ENCODE results near the gene NT5E. TPM values are rescaled to one million over a fixed set of nuclear protein-coding genes. Genes with fewer than 3 reads are reported as not detected.

The NT5E gene
- total RNA-seq, 2 experiments from 2014 or later, result not detected

DNA sequence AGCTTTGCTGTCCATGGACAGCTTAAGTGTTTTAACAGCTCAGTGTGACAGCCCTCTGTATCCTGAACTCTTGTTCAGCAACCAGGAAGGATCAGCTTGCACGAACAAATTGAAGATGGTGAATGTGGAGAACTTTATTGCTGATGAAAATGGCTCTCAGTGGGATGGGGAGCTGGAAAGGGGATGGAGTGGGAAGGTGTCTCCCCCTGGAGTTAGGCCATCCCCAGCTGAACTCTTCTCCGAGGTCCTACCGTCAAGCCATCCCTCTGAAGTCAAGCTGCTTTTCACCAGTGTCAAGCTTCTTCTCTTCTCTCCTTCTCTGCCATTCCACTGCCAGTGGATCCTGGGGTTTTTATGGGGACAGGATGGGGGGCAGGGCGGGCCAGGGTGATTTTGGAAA lies 26.6 kb downstream of the NT5E start:
- no peak for TF ChIP-seq EZH2phosphoT487 (IDR thresholded peaks at IDR 0.05; ENCODE audit: borderline replicate concordance, low read depth, low read length)
- TF ChIP-seq, protein P1, sequence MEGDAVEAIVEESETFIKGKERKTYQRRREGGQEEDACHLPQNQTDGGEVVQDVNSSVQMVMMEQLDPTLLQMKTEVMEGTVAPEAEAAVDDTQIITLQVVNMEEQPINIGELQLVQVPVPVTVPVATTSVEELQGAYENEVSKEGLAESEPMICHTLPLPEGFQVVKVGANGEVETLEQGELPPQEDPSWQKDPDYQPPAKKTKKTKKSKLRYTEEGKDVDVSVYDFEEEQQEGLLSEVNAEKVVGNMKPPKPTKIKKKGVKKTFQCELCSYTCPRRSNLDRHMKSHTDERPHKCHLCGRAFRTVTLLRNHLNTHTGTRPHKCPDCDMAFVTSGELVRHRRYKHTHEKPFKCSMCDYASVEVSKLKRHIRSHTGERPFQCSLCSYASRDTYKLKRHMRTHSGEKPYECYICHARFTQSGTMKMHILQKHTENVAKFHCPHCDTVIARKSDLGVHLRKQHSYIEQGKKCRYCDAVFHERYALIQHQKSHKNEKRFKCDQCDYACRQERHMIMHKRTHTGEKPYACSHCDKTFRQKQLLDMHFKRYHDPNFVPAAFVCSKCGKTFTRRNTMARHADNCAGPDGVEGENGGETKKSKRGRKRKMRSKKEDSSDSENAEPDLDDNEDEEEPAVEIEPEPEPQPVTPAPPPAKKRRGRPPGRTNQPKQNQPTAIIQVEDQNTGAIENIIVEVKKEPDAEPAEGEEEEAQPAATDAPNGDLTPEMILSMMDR (conservative IDR thresholded peaks at IDR 0.05; ENCODE audit: low read length), result no peak

GRCh38 chr6:85479208-85479607 lies 29.3 kb downstream of the NT5E start:
- Histone ChIP-seq H3K79me2 (ENCODE audit: insufficient read depth, low read depth, low read length) (no peaks in the 10 kb centered on the region), H3K9me2 (ENCODE audit: insufficient read depth, low read length) (no peaks in the 10 kb centered on the region), H3K27ac (ENCODE audit: low read depth, low read length, poor library complexity, severe bottlenecking) (no peak overlapping the region), H3K4me2 (ENCODE audit: low read length) (no peak overlapping the region), H3K9me3 (ENCODE audit: low read length) (no peaks in the 10 kb centered on the region), H3K36me3 (ENCODE audit: insufficient read depth, low read length) (no peaks in the 10 kb centered on the region), H3K4me3 (ENCODE audit: low read depth, low read length, poor library complexity, severe bottlenecking) (no peak overlapping the region), H4K20me1 (ENCODE audit: insufficient read depth, low read length) (no peaks in the 10 kb centered on the region), H3K4me1 (ENCODE audit: insufficient read depth, low read length, poor library complexity, severe bottlenecking) (no peaks in the 10 kb centered on the region), H2AFZ (ENCODE audit: low read length) (no peak overlapping the region)
- TF ChIP-seq, protein P1 (conservative IDR thresholded peaks at IDR 0.05; ENCODE audit: low read length), result no peak
- no peak for TF ChIP-seq EZH2phosphoT487 (IDR thresholded peaks at IDR 0.05; ENCODE audit: borderline replicate concordance, low read depth, low read length)
- no peak for DNase-seq (ENCODE audit: low spot score)
- POLR2A ChIA-PET, result interaction anchor here (0.6 to 1.0 kb wide), 5 partner anchors 28 to 1546 kb away, joined by 3 read pairs; no protein-coding TSS in a partner anchor
- intact Hi-C loops (cut with micrococcal nuclease; ENCODE audit: unreplicated experiment), result no loop called here
- CTCF ChIA-PET (ENCODE audit: unreplicated experiment), result no interaction called here
- BruUV-seq (replicated peaks), result no TSS peak

More for the DNA sequence above, 26.6 kb downstream of the NT5E start:
- H3K4me2 ChIP-seq (ENCODE audit: low read length), result no peak overlapping the region
- no peaks in the 10 kb centered on the region for H3K9me3 ChIP-seq (ENCODE audit: low read length)
- H3K27ac ChIP-seq (ENCODE audit: low read depth, low read length, poor library complexity, severe bottlenecking), result no peak overlapping the region
- no peaks in the 10 kb centered on the region for H3K9me2 ChIP-seq (ENCODE audit: insufficient read depth, low read length)
- H3K79me2 ChIP-seq (ENCODE audit: insufficient read depth, low read depth, low read length), result no peaks in the 10 kb centered on the region
- ChIA-PET POLR2A (interaction anchor here (1.2 kb wide), 1 partner anchor 24 kb away, joined by 4 read pairs; no protein-coding TSS in a partner anchor), CTCF (ENCODE audit: unreplicated experiment) (no interaction called here)
- H3K36me3 ChIP-seq (ENCODE audit: insufficient read depth, low read length), result no peaks in the 10 kb centered on the region
- BruUV-seq (replicated peaks), result no TSS peak
- intact Hi-C loops (cut with micrococcal nuclease; ENCODE audit: unreplicated experiment), result no loop called here
- H3K4me3 ChIP-seq (ENCODE audit: low read depth, low read length, poor library complexity, severe bottlenecking), result no peak overlapping the region
- no peak for DNase-seq (ENCODE audit: low spot score)
- no peaks in the 10 kb centered on the region for H3K4me1 ChIP-seq (ENCODE audit: insufficient read depth, low read length, poor library complexity, severe bottlenecking)
- no peak overlapping the region for H2AFZ ChIP-seq (ENCODE audit: low read length)
- H4K20me1 ChIP-seq (ENCODE audit: insufficient read depth, low read length), result no peaks in the 10 kb centered on the region

DNA sequence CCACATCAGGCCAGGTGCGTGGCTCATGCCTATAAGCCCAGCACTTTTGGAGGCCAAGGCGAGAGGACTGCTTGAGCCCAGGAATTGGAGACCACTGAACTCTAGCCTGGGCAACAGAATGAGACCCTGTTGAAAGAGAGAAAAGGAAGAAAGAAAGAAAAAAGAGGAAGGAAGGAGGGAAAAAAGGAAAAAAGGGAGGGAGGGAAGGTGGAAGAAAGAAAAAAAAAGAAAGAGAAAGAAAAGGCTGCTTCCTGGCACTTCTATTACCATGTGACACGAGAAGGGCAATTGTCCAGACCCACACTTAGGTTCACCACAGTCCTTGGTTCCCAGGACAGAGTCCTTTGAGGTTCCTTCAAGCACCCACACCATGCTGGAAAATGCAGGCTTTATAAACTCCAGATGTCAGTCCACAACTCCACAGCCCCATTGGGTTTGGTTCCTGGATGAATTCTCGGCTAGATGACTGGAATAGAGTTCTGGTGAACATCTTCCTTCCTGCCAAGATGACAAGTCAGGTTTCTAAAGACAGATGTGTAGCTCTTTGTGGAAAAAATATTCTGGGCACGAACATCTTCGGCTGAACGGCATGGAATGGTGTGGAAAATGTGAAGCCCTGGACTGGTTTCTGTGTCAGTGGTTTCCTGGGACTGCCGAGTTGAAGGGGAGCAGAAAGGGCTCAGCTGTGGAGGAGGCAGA lies 32.5 kb downstream of the NT5E start:
- no peak overlapping the region for H3K4me3 ChIP-seq (ENCODE audit: low read depth, low read length, poor library complexity, severe bottlenecking)
- H4K20me1 ChIP-seq (ENCODE audit: insufficient read depth, low read length), result no peaks in the 10 kb centered on the region
- BruUV-seq (replicated peaks), result no TSS peak
- peak overlapping the region; percentile 52; the same call in 1 of the 2 replicates for H2AFZ ChIP-seq (ENCODE audit: low read length)
- TF ChIP-seq EZH2phosphoT487 (IDR thresholded peaks at IDR 0.05; ENCODE audit: borderline replicate concordance, low read depth, low read length), result no peak
- TF ChIP-seq, protein P1 (conservative IDR thresholded peaks at IDR 0.05; ENCODE audit: low read length), result no peak
- ChIA-PET CTCF (ENCODE audit: unreplicated experiment) (interaction anchor here (0.6 to 1.2 kb wide), 7 partner anchors 10 to 1914 kb away, joined by 3 to 6 read pairs (median 3); no protein-coding TSS in a partner anchor), POLR2A (interaction anchor here (0.5 to 1.4 kb wide), 5 partner anchors 20 to 1975 kb away, joined by 3 to 4 read pairs (median 3); no protein-coding TSS in a partner anchor)
- H3K4me2 ChIP-seq (ENCODE audit: low read length), result no peak overlapping the region
- no peak for DNase-seq (ENCODE audit: low spot score)
- H3K79me2 ChIP-seq (ENCODE audit: insufficient read depth, low read depth, low read length), result no peaks in the 10 kb centered on the region
- no peaks in the 10 kb centered on the region for H3K9me2 ChIP-seq (ENCODE audit: insufficient read depth, low read length)
- H3K36me3 ChIP-seq (ENCODE audit: insufficient read depth, low read length), result no peaks in the 10 kb centered on the region
- intact Hi-C loops (cut with micrococcal nuclease; ENCODE audit: unreplicated experiment), result no loop called here
- H3K4me1 ChIP-seq (ENCODE audit: insufficient read depth, low read length, poor library complexity, severe bottlenecking), result no peaks in the 10 kb centered on the region
- H3K9me3 ChIP-seq (ENCODE audit: low read length), result no peaks in the 10 kb centered on the region
- no peak overlapping the region for H3K27ac ChIP-seq (ENCODE audit: low read depth, low read length, poor library complexity, severe bottlenecking)
